Keratinocyte (primary cell): ENCODE data around the gene VSIR. TPM values are rescaled to one million over a fixed set of nuclear protein-coding genes. Genes with fewer than 3 reads are reported as not detected.

Source experiments
- DNase-seq: peaks from one replicate; pipeline ENCODE4 v3.0.0-alpha.2; 2011; ENCODE audit warnings: low read depth, missing footprints, low spot score
- FAIRE-seq: peaks from 2 replicates; lab custom pipeline; 2011; peaks lifted over from hg19 to GRCh38; lab: Jason Lieb, UNC
- H2AFZ ChIP-seq: 2 replicates; pipeline ENCODE4 v1.6.0; 2012; ENCODE audit warnings: low read length, control low read depth, inconsistent platforms; ENCODE audit not compliant: control insufficient read depth
- H3K27ac ChIP-seq: 2 replicates; pipeline ENCODE4 v1.5.1; 2011; ENCODE audit warnings: low read length; ENCODE audit not compliant: control insufficient read depth, insufficient read depth
- H3K27me3 ChIP-seq: 3 replicates; pipeline ENCODE4 v1.6.0; 2011; ENCODE audit warnings: low read length; ENCODE audit not compliant: control insufficient read depth, insufficient read depth; ENCODE audit errors: extremely low read depth
- H3K36me3 ChIP-seq, 2 experiments: 2 replicates in 1 of 2; 3 replicates in 1 of 2; pipeline ENCODE4 v1.5.1; 2011; ENCODE audit warnings: low read length in 2 of 2, mild to moderate bottlenecking in 1 of 2; ENCODE audit not compliant: control insufficient read depth in 2 of 2, insufficient read depth in 2 of 2; ENCODE audit errors: extremely low read depth in 1 of 2
- H3K4me1 ChIP-seq: 3 replicates; pipeline ENCODE4 v1.5.1; 2011; ENCODE audit warnings: low read length; ENCODE audit not compliant: control insufficient read depth, insufficient read depth; ENCODE audit errors: extremely low read depth
- H3K4me2 ChIP-seq: 3 replicates; pipeline ENCODE4 v1.6.0; 2011; ENCODE audit warnings: low read depth, low read length; ENCODE audit not compliant: control insufficient read depth, insufficient read depth; ENCODE audit errors: extremely low read depth
- H3K4me3 ChIP-seq, 3 experiments: fragments of 200-600 bp in 1 of 3; sonication (generic) in 1 of 3; 2 replicates in 2 of 3; 3 replicates in 1 of 3; pipeline ENCODE4 v1.5.1; 2011 to 2016; ENCODE audit warnings: low read length in 3 of 3, mild to moderate bottlenecking in 3 of 3, control low read depth in 2 of 3, inconsistent platforms in 1 of 3, low read depth in 1 of 3, mixed read lengths in 1 of 3, mixed run types in 1 of 3, moderate library complexity in 1 of 3; ENCODE audit not compliant: control insufficient read depth in 2 of 3, insufficient read depth in 2 of 3; ENCODE audit errors: extremely low read depth in 1 of 3
- H3K79me2 ChIP-seq: 2 replicates; pipeline ENCODE4 v1.6.0; 2012; ENCODE audit warnings: low read length; ENCODE audit not compliant: control insufficient read depth, insufficient read depth
- H3K9ac ChIP-seq: 3 replicates; pipeline ENCODE4 v1.6.0; 2011; ENCODE audit warnings: low read length; ENCODE audit not compliant: control insufficient read depth, insufficient read depth; ENCODE audit errors: extremely low read depth
- H3K9me1 ChIP-seq: 3 replicates; pipeline ENCODE4 v1.6.0; 2011; ENCODE audit warnings: low read length; ENCODE audit not compliant: control insufficient read depth, insufficient read depth; ENCODE audit errors: extremely low read depth
- H3K9me3 ChIP-seq: 2 replicates; pipeline ENCODE4 v1.5.1; 2012; ENCODE audit warnings: low read depth, low read length; ENCODE audit not compliant: control insufficient read depth
- H4K20me1 ChIP-seq: 3 replicates; pipeline ENCODE4 v1.6.0; 2011; ENCODE audit warnings: low read length; ENCODE audit not compliant: control insufficient read depth, insufficient read depth; ENCODE audit errors: extremely low read depth
- EZH2 ChIP-seq: IDR thresholded peaks from one replicate; pipeline ENCODE4 v1.6.1; 2012; ENCODE audit warnings: inconsistent platforms, mild to moderate bottlenecking, low read length, moderate library complexity
- dilution Hi-C: fragments of 300-500 bp; cut with MboI; formaldehyde crosslinking; loops from one replicate; pipeline ENCODE4 v1.7.0; 2020; ENCODE audit warnings: low sequenced_read_pairs; ENCODE audit not compliant: extremely low pct_ligation_motif_present
- polyA plus RNA-seq, 5 experiments: library from polyadenylated mRNA; depleted of rRNA in 3 of 5; stranded (reverse) in 3 of 5; stranded (forward) in 1 of 5; unstranded in 1 of 5; fragments of >200 nt; gene quantifications; 1 replicate in 1 of 5; 2 replicates in 3 of 5; 3 replicates in 1 of 5; pipeline versions ENCODE4 v1.2.1 to v1.2.3, GENCODE V29; 2011 to 2012; ENCODE audit warnings: missing spikeins in 2 of 5, low read depth in 1 of 5, low replicate concordance in 1 of 5
- TF ChIP-seq, protein P1 (sequence below), 3 experiments: IDR thresholded peaks in 1 of 3; conservative IDR thresholded peaks in 1 of 3; optimal IDR thresholded peaks in 1 of 3; 2 replicates in 2 of 3; 3 replicates in 1 of 3; pipeline versions ENCODE3 to v1.5.1; 2011; ENCODE audit warnings: low read length in 3 of 3, mild to moderate bottlenecking in 3 of 3, moderate library complexity in 2 of 3, control low read depth in 1 of 3, inconsistent platforms in 1 of 3; ENCODE audit not compliant: insufficient read depth in 2 of 3; ENCODE audit errors: extremely low read depth in 1 of 3

VSIR gene
- polyA plus RNA-seq, 1 donor (not counting 4 experiments of a cell fraction or from before 2014, with no cell fraction given), result 8.1 TPM

- Histone ChIP-seq H3K9me3 (no peaks in the 10 kb centered on the region), H4K20me1 (no peaks in the 10 kb centered on the region), H3K4me1 (peaks cover 40% of the 10 kb centered on the region), H3K79me2 (no peaks in the 10 kb centered on the region), H2AFZ (no peak overlapping the region), H3K9ac (no peak overlapping the region), H3K4me2 (no peak overlapping the region), H3K36me3 (peaks cover 2 to 5% of the 10 kb centered on the region in 2 experiments), H3K27ac (no peak overlapping the region), H3K9me1 (no peaks in the 10 kb centered on the region), H3K27me3 (no peaks in the 10 kb centered on the region), H3K4me3 (no peak overlapping the region)
- no peak for FAIRE-seq
- dilution Hi-C loops, result no loop called here
- no peak for DNase-seq
- TF ChIP-seq EZH2, result no peak
These were observed 9.8 kb downstream of the VSIR start for GRCh38 chr10:71763352-71764127.

GRCh38 chr10:71762324-71762723, 11.0 kb downstream of the VSIR start:
- H3K4me2 ChIP-seq, result no peak overlapping the region
- H3K27ac ChIP-seq, result no peak overlapping the region
- H3K79me2 ChIP-seq, result no peaks in the 10 kb centered on the region
- H3K9me1 ChIP-seq, result no peaks in the 10 kb centered on the region
- H3K4me1 ChIP-seq, result peaks cover 40% of the 10 kb centered on the region
- H3K9ac ChIP-seq, result no peak overlapping the region
- H2AFZ ChIP-seq, result no peak overlapping the region
- dilution Hi-C loops, result no loop called here
- H4K20me1 ChIP-seq, result no peaks in the 10 kb centered on the region
- H3K4me3 ChIP-seq, result no peak overlapping the region
- H3K27me3 ChIP-seq, result no peaks in the 10 kb centered on the region
- TF ChIP-seq, protein P1, sequence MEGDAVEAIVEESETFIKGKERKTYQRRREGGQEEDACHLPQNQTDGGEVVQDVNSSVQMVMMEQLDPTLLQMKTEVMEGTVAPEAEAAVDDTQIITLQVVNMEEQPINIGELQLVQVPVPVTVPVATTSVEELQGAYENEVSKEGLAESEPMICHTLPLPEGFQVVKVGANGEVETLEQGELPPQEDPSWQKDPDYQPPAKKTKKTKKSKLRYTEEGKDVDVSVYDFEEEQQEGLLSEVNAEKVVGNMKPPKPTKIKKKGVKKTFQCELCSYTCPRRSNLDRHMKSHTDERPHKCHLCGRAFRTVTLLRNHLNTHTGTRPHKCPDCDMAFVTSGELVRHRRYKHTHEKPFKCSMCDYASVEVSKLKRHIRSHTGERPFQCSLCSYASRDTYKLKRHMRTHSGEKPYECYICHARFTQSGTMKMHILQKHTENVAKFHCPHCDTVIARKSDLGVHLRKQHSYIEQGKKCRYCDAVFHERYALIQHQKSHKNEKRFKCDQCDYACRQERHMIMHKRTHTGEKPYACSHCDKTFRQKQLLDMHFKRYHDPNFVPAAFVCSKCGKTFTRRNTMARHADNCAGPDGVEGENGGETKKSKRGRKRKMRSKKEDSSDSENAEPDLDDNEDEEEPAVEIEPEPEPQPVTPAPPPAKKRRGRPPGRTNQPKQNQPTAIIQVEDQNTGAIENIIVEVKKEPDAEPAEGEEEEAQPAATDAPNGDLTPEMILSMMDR (optimal IDR thresholded peaks at IDR 0.05 in 1 of 3, IDR thresholded peaks at IDR 0.05 in 1 of 3, conservative IDR thresholded peaks at IDR 0.05 in 1 of 3; ENCODE audit: extremely low read depth in 1 of 3, insufficient read depth in 2 of 3, low read length in 3 of 3), result no peak
- TF ChIP-seq EZH2, result no peak
- DNase-seq (no peak), FAIRE-seq (no peak)
- H3K9me3 ChIP-seq, result no peaks in the 10 kb centered on the region
- H3K36me3 ChIP-seq, result peaks cover 2 to 5% of the 10 kb centered on the region in 2 experiments
